GM19193 (cell line): ENCODE results near the gene LOXHD1.

ENCODE experiments used
- POLR2A ChIP-seq: IDR thresholded peaks from 4 replicates; pipeline ENCODE4 v1.6.1; 2011; ENCODE audit not compliant: insufficient read depth, insufficient read length; ENCODE audit errors: extremely low read depth

The LOXHD1 gene

DNA sequence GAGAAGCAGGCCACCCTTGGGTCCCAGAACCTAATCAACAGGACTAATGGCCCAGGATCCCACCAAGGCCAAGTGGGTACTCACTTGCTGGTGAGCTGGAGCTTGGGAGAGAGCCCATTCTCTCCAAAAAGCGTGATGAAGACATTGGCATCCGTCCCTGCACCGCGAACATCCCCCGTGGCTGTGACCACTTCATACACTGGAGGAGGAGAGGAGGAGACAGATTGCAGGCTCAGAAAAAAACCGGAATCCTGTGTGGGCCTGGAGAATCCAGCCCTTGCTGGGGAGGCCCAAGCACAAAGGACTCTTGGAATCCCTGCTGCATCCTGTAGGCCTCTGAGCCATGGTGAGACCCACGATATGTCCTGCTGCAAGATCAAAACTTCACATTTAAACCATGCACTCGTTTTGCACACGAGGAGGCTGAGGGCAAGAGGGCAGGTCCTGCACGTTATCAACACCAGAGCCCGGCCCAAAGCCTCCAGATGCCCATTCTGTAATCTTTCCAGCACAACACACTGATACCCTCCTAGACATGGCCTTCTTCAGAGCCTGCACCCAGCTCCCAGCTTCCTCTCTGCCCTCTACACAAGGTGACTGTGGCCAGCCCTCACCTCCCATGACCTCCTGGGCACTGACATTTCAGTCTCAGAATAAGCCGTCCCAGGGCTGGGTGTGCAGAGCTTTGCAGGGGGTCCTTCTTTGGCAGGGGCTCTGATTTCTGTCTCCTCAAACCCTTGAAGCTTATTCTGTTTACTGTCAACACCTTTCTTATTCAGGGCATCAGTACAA lies 7.8 kb downstream of the LOXHD1 start:
- TF ChIP-seq POLR2A, result no peak

GRCh38 chr18:46646468-46646867 lies 10.6 kb downstream of the LOXHD1 start:
- no peak for TF ChIP-seq POLR2A

DNA sequence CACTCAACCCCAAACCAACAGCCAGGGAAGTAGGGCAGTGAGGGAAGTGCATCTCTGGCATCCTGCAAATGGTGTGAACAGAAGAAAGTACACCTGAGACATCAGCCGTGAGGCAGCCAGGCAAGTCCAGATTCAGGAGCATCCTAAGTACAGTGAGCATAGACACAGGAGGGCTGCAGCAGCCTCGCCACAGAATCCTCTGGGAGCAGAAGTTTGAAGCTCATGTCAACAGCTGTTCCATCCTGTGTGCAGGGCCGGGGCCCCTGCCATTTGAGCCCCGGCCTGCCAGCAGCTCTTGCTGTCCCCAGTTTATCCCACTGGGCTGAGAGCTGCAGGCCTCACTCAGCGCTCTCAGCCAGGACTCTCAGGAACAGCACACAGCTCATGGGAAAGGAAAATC lies 14.5 kb downstream of the LOXHD1 start:
- TF ChIP-seq POLR2A, result no peak

GRCh38 chr18:46641917-46642316 lies 15.1 kb downstream of the LOXHD1 start:
- no peak for TF ChIP-seq POLR2A

- TF ChIP-seq POLR2A, result no peak
Measured at GRCh38 chr18:46639386-46639785, 17.6 kb downstream of the LOXHD1 start.

GRCh38 chr18:46636040-46636630 lies 20.9 kb downstream of the LOXHD1 start:
- no peak for TF ChIP-seq POLR2A

GRCh38 chr18:46632401-46633071 lies 24.5 kb downstream of the LOXHD1 start:
- no peak for TF ChIP-seq POLR2A

DNA sequence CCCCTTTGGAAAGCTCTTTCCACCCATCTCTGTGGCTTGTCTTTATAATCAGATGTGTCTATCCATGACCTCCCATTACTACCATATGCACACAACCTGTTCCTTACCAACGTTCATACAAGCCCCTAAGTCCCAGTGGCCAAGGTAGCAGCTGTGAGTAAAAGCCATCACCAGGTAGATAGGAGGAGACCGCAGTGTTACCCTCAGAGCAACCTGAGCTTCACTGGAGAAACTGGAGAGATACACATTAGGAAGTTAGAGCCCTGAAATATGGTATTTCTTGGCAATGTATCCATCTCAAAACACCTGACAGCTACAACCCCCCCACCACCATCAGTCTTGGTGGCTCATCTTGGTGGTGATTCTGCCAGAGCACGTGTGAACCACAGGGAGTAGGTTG lies 26.0 kb downstream of the LOXHD1 start:
- TF ChIP-seq POLR2A, result no peak

- TF ChIP-seq POLR2A, result no peak
Measured at GRCh38 chr18:46630160-46630559, 26.9 kb downstream of the LOXHD1 start.

DNA sequence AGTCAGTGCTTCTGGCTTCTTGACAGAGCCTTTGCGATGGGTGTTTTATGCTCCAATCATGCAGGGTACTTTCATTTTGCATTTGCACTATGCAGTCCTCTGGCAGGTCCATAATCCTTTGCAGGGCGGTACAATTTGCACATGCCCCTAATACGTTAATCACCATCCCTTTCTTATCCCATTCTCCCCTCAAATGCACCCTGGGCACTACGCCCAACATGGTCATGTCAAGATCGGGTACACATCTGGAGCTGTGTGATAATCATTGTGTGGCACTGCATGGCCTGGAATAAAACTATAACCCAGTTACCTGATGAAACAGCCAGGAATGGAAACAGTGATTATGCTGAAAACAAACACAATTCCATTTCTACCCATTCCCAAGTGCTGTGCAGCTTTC lies 27.7 kb downstream of the LOXHD1 start:
- TF ChIP-seq POLR2A, result no peak

GRCh38 chr18:46628206-46628605 lies 28.8 kb downstream of the LOXHD1 start:
- no peak for TF ChIP-seq POLR2A

DNA sequence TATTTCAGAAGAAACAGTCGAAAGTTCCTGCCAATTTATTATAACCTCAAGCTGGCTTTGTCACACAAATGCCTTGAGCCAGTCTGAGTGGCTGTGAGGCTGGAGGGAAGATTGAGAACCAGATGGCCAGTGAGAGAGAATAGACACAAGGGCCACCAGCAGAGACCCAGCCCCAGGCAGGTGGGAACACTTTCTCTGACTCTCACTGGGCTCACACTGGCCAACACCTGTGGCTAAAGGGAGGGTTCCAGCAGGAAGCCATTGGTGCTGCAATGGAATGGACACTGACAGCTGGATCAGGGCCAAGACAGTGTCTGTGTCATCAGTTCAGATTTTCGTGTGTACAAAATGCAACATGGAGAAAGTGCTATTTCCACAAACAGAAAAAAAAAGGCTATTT lies 29.9 kb downstream of the LOXHD1 start:
- no peak for TF ChIP-seq POLR2A

GRCh38 chr18:46625069-46625468 lies 32.0 kb downstream of the LOXHD1 start:
- no peak for TF ChIP-seq POLR2A

- no peak for TF ChIP-seq POLR2A
Measured at GRCh38 chr18:46624127-46624526, 32.9 kb downstream of the LOXHD1 start.

DNA sequence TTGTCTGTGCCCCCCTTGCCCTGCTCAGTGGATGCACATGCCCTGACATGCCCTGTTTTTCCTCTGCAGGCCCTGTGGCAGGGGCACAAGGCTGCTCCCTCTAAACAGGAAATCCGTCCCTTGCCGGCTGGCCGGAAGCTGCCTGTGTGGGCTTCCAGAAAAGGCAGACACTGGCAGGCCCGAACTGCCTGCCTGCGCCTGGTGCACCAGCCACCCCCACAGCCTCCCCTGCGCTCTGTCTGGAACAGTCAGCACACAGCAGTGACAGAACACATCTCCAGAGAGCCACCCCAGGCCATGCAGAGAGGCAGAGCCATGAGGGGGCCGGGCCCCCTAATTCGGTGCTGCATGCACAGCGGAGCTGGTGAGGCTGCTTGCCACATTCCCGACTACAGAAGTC lies 33.5 kb downstream of the LOXHD1 start:
- TF ChIP-seq POLR2A, result no peak

DNA sequence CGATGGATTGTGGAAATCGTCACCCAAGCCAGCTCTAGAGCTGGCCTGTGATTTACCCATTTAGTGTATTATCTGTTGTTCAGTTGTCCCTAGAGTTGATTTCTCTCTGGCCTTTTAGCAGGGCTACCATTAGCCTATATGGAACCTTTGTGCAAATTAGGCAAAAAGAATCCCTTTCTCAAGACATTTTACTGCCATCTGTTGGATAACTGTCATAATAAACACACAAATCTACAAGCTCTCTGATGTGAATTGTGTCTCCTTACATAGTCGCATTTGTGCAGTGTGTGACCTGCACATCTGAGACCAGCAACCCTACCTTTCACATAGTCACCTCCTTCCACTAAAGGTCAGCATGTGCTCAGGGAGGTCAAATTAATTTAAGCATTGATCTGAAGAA lies 34.0 kb downstream of the LOXHD1 start:
- TF ChIP-seq POLR2A, result no peak

DNA sequence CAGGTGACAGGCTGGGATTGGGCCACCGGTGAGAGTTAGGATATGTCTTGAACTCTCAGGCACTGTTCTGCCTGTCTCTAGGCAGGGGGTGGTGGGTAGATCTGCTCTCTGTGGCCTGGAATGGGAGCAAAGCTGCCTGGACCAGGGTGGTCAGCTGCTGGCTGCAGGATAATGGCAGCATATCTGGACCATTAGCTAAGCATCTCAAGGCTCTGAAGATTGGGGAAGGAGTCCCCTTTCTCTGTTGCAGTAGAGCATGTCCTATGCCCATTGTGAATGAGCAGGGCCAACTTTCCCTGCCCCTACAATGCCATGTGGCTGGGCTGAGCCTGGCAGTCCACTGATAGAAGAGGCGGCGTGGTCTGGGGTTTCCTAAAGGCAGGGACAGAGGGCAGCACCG lies 34.6 kb downstream of the LOXHD1 start:
- TF ChIP-seq POLR2A, result no peak

DNA sequence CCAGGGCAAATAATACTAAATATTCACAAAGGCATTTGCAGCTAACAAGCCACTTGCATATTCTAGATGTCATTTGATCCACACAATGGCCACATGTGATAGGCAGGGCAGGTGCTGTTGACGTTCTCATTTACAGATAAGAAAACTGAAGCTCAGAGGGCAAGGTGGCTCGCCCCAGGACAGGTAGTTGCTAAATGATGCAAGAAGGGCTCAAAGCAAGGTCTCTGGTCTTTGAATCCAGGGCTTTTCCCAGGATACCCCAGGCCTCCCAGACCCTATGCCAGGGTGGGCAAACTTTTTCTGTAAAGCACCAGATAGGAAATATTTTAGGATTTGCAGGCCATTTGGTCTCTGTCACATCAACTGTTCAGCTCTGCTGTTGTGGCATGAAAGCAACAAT lies 35.1 kb downstream of the LOXHD1 start:
- no peak for TF ChIP-seq POLR2A
